Measurements from ENCODE around the gene CD4. TPM values are rescaled to one million over a fixed set of nuclear protein-coding genes. Genes with fewer than 3 reads are reported as not detected.

Gene CD4
- polyA plus RNA-seq, 1 of the 3 experiments (the other 2 are of a cell fraction) = 0.02 TPM

GRCh38 chr12:6790496-6791150 is 1.3 kb downstream of the CD4 start (continued):
- TF ChIP-seq ZBTB33 (IDR thresholded peaks at IDR 0.05; ENCODE audit: borderline replicate concordance, low read depth) (no peak), MEF2A (IDR thresholded peaks at IDR 0.05; ENCODE audit: borderline replicate concordance, low read depth) (no peak)

- Histone ChIP-seq H3K9me2 (no peaks in the 10 kb centered on the region), H2AFZ (ENCODE audit: low read depth) (no peak overlapping the region)
- POLR2A ChIA-PET = no interaction called here
These were observed 2.7 kb downstream of the CD4 start for GRCh38 chr12:6791931-6792520.

More at GRCh38 chr12:6791931-6792520, 2.7 kb downstream of the CD4 start:
- Histone ChIP-seq H3K9me3 (no peaks in the 10 kb centered on the region), H3F3A (replicated peaks; ENCODE audit: insufficient read depth) (no peaks in the 10 kb centered on the region), H3K27me3 (ENCODE audit: insufficient read depth) (no peaks in the 10 kb centered on the region), H3K4me1 (ENCODE audit: control insufficient read depth in 1 of 2, insufficient read depth in 2 of 2, low read depth in 1 of 2, low read length in 1 of 2) (peaks cover 0 to 9% of the 10 kb centered on the region in 2 experiments; a peak in 1 of 4 replicates), H3K79me2 (ENCODE audit: insufficient read depth) (no peaks in the 10 kb centered on the region), H3K27ac (ENCODE audit: low read depth in 2 of 2, low read length in 1 of 2) (no peak overlapping the region), H3K4me3 (ENCODE audit: low read depth in 2 of 2, low read length in 1 of 2) (no peak overlapping the region), H3K9ac (no peak overlapping the region), H3K4me2 (no peak overlapping the region), H4K20me1 (ENCODE audit: insufficient read depth) (no peaks in the 10 kb centered on the region), H3K36me3 (replicated peaks in 1 of 2; ENCODE audit: control insufficient read depth in 1 of 2, insufficient read depth in 2 of 2, low read length in 1 of 2) (no peaks in the 10 kb centered on the region)
- no peak for TF ChIP-seq CHD2 (IDR thresholded peaks at IDR 0.05; ENCODE audit: low read length, partially characterized antibody)
- no peak for TF ChIP-seq USF1 (IDR thresholded peaks at IDR 0.05; ENCODE audit: borderline replicate concordance, low read depth)
- no peak for TF ChIP-seq MAX (IDR thresholded peaks at IDR 0.05; ENCODE audit: low read depth)
- TF ChIP-seq GABPA (IDR thresholded peaks at IDR 0.05; ENCODE audit: low read depth) = no peak
- TF ChIP-seq NFIC (IDR thresholded peaks at IDR 0.05; ENCODE audit: borderline replicate concordance) = no peak
- TF ChIP-seq TEAD4 (IDR thresholded peaks at IDR 0.05; ENCODE audit: borderline replicate concordance, insufficient read depth) = no peak
- TF ChIP-seq RFX5 (IDR thresholded peaks at IDR 0.05; ENCODE audit: low read length) = no peak
- no peak for TF ChIP-seq FOXM1 (IDR thresholded peaks at IDR 0.05; ENCODE audit: low read depth)
- TF ChIP-seq TCF12 (IDR thresholded peaks at IDR 0.05) = no peak
- no peak for TF ChIP-seq SIN3A (IDR thresholded peaks at IDR 0.05; ENCODE audit: borderline replicate concordance, low read depth, low read length)
- TF ChIP-seq RXRA (IDR thresholded peaks at IDR 0.05; ENCODE audit: borderline replicate concordance, low read depth) = no peak
- no peak for TF ChIP-seq MEF2A (IDR thresholded peaks at IDR 0.05; ENCODE audit: borderline replicate concordance, low read depth)
- no peak for TF ChIP-seq TAF1 (IDR thresholded peaks at IDR 0.05; ENCODE audit: borderline replicate concordance, low read depth, low read length)
- TF ChIP-seq FOXJ3 (CRISPR knock-in tag; IDR thresholded peaks at IDR 0.05) = no peak
- no peak for TF ChIP-seq ZBTB33 (IDR thresholded peaks at IDR 0.05; ENCODE audit: borderline replicate concordance, low read depth)
- TF ChIP-seq MXI1 (IDR thresholded peaks at IDR 0.05; ENCODE audit: low read depth, low read length) = no peak
- no peak for TF ChIP-seq NRF1 (IDR thresholded peaks at IDR 0.05; ENCODE audit: low read depth, low read length)
- no peak for DNase-seq
- CTCF ChIA-PET = interaction anchor here (1.0 to 3.4 kb wide), 12 partner anchors 11 to 56 kb away, joined by 3 to 19 read pairs (median 4); partner anchors contain the start of genes MLF2 and P3H3
- WGBS (ENCODE audit: low lambda C conversion rate) = 92% methylated on average over 13 of the region's 13 CpGs
